PC-9 (cell line): ENCODE data around the gene CWC25.

Source experiments
- CTCF ChIP-seq: fragments of 200-600 bp; sonication (generic); conservative IDR thresholded peaks from 2 replicates; pipeline ENCODE4 v1.6.1; 2017; ENCODE audit warnings: mixed run types, antibody characterized with exemption, mild to moderate bottlenecking, moderate library complexity
- EZH2 ChIP-seq: fragments of 200-600 bp; sonication (generic); IDR thresholded peaks from 2 replicates; pipeline ENCODE4 v1.8.0; 2017; ENCODE audit warnings: antibody characterized with exemption, low read depth

DNA sequence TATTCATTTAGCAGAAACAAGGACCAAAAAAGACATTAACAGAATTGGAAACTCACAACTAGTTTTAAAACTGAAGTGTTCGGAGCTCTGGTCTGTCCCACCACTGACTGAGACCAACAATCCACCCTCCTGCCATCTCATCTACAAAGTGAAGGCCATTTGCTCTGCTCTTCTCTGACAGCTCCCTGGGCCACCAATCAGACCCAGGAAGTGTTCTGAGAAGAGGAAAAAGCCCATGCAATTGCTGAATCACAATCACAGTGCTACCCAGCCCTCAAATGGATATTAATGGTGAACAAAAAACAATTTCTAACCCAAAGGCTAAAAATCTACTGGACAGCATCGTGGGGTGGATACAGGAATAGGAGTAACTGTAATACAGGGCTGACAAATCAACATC is 26.3 kb upstream of the CWC25 start:
- no peak for TF ChIP-seq CTCF
- no peak for TF ChIP-seq EZH2
